AG04449 (cell line): Measurements from ENCODE around the gene CDC42EP3.

ENCODE experiments used
- CTCF ChIA-PET: fragments of 350-600 bp; formaldehyde crosslinking; extraction: SDS; loops from one replicate; lab custom pipeline; 2021; ENCODE audit warnings: antibody characterized with exemption; lab: Yijun Ruan, JAX
- POLR2A ChIA-PET: fragments of 400-600, 350-600 bp; formaldehyde crosslinking; extraction: SDS; loops from one replicate; lab custom pipeline; 2020; ENCODE audit warnings: antibody characterized with exemption, inconsistent platforms; lab: Yijun Ruan, JAX
- DNase-seq: peaks from one replicate; pipeline ENCODE4 v3.0.0-alpha.2; 2010; ENCODE audit warnings: low read depth, low spot score
- H3K4me3 ChIP-seq: 2 replicates; pipeline ENCODE4 v1.5.1; 2011; ENCODE audit warnings: low read depth, mild to moderate bottlenecking, control low read depth, low read length
- CTCF ChIP-seq: IDR thresholded peaks from one replicate; pipeline ENCODE4 v1.5.1; 2011; ENCODE audit warnings: mild to moderate bottlenecking, moderate library complexity, low read length, control low read depth, inconsistent platforms; ENCODE audit not compliant: insufficient read depth; ENCODE audit errors: missing control alignments

Gene CDC42EP3

GRCh38 chr2:37631698-37632097 is 39.7 kb downstream of the CDC42EP3 start:
- DNase-seq, result no peak
- ChIA-PET POLR2A (no interaction called here), CTCF (interaction anchor here (1.0 to 4.2 kb wide), 4 partner anchors 88 to 245 kb away, joined by 3 to 25 read pairs (median 6); no protein-coding TSS in a partner anchor)
- no peak for TF ChIP-seq CTCF
- no peak overlapping the region for H3K4me3 ChIP-seq

- TF ChIP-seq CTCF, result no peak
- no peak overlapping the region for H3K4me3 ChIP-seq
- CTCF ChIA-PET, result interaction anchor here (1.0 to 4.2 kb wide), 3 partner anchors 87 to 235 kb away, joined by 3 to 25 read pairs (median 5); no protein-coding TSS in a partner anchor
- POLR2A ChIA-PET, result no interaction called here
- DNase-seq, result no peak
Measured at GRCh38 chr2:37631292-37631691, 40.1 kb downstream of the CDC42EP3 start.

- H3K4me3 ChIP-seq, result no peak overlapping the region
- CTCF ChIA-PET, result no interaction called here
- no peak for TF ChIP-seq CTCF
- POLR2A ChIA-PET, result interaction anchor here (0.5 kb wide), 1 partner anchor 241 kb away, joined by 3 read pairs; no protein-coding TSS in a partner anchor
- no peak for DNase-seq
Measured at GRCh38 chr2:37630776-37631175, 40.7 kb downstream of the CDC42EP3 start.

GRCh38 chr2:37630301-37630700 is 41.1 kb downstream of the CDC42EP3 start:
- no peak for TF ChIP-seq CTCF
- POLR2A ChIA-PET, result interaction anchor here (0.5 kb wide), 1 partner anchor 242 kb away, joined by 3 read pairs; no protein-coding TSS in a partner anchor
- CTCF ChIA-PET, result interaction anchor here (2.9 kb wide), 1 partner anchor 215 kb away, joined by 12 read pairs; no protein-coding TSS in a partner anchor
- no peak for DNase-seq
- H3K4me3 ChIP-seq, result no peak overlapping the region

GRCh38 chr2:37629529-37629928 is 41.9 kb downstream of the CDC42EP3 start:
- DNase-seq, result no peak
- POLR2A ChIA-PET, result no interaction called here
- CTCF ChIA-PET, result interaction anchor here (2.4 to 2.9 kb wide), 2 partner anchors 214 to 233 kb away, joined by 8 to 12 read pairs; no protein-coding TSS in a partner anchor
- no peak overlapping the region for H3K4me3 ChIP-seq
- TF ChIP-seq CTCF, result no peak

- no peak overlapping the region for H3K4me3 ChIP-seq
- ChIA-PET POLR2A (no interaction called here), CTCF (interaction anchor here (1.0 to 2.9 kb wide), 4 partner anchors 213 to 250 kb away, joined by 3 to 12 read pairs (median 6); no protein-coding TSS in a partner anchor)
- DNase-seq, result no peak
- TF ChIP-seq CTCF, result no peak
Measured at GRCh38 chr2:37627710-37628109, 43.7 kb downstream of the CDC42EP3 start.
